Stimulated activated CD8-positive, alpha-beta memory T cell treated with anti-CD3 and anti-CD28 coated beads, Interleukin-12 subunit alpha, Interleukin-12 subunit beta, amount 100 ng/mL, for 1 hour (primary cell): Measurements from ENCODE around the gene ARL17B.
"Not testable (repeated sequence)": the region's sequence is repeated elsewhere in the genome, so short reads cannot be mapped to it uniquely, and the experiment has no call there.

Experiments
- DNase-seq: peaks from one replicate; pipeline ENCODE4 v3.0.0-alpha.2; 2020; ENCODE audit warnings: low read depth

The ARL17B gene

GRCh38 chr17:46290906-46291546, 70.5 kb downstream of the ARL17B start:
- DNase-seq, result not testable (repeated sequence)

DNA sequence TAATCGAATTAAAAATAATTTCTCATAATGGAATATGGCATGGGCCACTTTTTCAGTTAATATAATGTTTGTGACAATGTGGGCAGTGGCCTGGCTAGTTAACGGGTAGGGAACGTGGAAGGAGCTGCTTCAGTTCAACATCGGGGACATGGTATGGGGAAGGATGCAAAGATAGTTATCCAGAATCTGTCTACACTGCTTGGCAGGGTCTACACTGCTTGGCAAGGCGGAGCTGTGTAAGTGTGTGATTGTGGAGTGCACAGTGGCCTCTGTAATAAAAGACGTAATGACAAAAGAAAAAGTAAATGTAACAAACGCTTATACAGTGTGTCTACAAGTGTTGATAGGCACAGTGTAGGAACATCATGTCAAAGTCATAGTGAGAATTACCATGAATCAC, 74.0 kb downstream of the ARL17B start:
- not testable (repeated sequence) for DNase-seq

GRCh38 chr17:46286764-46287221, 74.8 kb downstream of the ARL17B start:
- peak; percentile 62 for DNase-seq

DNA sequence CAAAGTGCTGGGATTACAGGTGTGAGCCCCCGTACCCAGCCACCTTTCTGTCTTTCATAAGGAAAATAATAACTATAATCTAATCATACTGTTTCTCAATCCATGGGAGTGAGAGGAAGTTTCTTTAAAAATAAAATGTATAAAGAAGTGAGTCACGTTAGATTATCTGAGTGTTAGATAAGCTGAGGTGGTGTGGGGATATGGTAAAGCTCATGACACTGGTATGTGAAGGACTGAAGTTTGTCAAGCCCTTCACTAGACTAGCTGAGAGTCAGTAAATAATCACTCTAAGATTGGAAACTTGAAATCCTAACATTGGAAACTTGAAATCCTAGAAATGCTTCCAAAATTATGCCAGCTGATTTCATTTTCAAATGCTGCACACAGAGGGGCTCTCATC, 76.1 kb downstream of the ARL17B start:
- DNase-seq, result not testable (repeated sequence)

GRCh38 chr17:46284467-46284866, 77.1 kb downstream of the ARL17B start:
- DNase-seq, result not testable (repeated sequence)

GRCh38 chr17:46282635-46283034, 78.9 kb downstream of the ARL17B start:
- not testable (repeated sequence) for DNase-seq

- not testable (repeated sequence) for DNase-seq
These were observed 80.2 kb downstream of the ARL17B start for GRCh38 chr17:46281336-46281735.

DNA sequence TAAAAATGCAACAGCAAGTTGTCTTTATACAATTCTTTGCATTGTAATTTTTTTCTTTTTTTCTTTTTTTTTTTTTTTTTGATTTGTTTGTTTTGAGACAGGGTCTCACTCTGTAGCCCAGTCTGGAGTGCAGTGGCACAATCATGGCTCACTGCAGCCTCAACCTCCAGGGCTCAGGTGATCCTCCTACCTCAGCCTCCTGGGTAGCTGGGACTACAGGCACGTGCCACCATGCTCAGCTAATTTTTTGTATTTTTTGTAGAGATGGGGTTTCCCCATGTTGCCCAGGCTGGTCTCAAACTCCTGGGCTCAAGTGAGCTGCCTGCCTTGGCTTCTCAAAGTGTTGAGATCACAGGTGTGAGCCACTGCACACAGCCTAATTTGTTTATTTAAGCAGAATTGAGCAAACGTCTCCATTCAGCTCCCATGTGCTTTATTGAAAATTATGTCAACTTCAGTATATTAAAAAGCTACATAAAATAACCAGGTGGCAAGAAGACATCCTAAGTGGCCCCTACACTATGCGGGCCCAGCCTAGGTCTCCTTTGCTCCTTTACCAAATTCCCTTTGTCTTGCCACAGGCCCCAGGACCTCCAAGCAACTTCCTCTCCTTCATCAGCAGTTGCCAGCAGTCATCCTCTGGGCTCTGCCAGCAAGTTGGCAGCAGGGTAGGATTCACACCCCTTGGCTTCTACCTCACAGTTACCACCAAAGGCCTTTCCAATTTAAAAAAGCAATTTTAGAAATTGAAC, 84.7 kb downstream of the ARL17B start:
- not testable (repeated sequence) for DNase-seq

- no peak for DNase-seq
These were observed 87.3 kb downstream of the ARL17B start for GRCh38 chr17:46274238-46274637.

DNA sequence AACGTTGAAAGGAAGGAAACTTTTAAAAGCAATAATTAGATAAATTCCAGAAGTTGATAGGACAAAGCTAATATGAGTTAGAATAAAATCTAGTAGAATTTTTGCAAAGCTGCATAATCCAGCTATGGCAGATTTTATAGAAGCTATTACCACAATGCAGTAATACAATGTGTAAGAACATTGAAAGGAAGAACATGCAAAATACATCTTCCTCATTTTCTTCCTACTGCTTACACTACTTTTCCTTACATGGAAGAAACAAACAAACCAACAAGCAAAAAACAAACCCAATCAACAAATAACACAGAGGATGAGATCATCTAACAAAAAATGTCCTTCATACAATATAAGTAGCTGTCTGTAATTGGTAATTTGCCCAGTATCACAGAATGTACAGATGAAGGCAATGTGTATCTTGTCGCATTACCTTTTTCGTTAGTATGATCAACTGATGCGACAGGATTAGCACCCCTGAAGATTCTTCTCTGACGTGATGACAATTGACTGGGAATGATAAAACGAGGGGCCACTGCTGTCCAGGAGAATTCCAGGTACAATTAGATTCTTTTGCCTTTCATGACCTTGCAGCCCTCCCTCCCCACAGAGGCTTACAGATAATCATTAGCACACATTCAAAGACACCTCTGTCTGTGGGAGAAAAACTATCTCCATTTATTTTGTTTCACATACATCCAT, 87.9 kb downstream of the ARL17B start:
- no peak for DNase-seq

- DNase-seq, result no peak
These were observed 91.5 kb downstream of the ARL17B start for GRCh38 chr17:46270032-46270431.

GRCh38 chr17:46266656-46267544, 94.7 kb downstream of the ARL17B start:
- peak; percentile 75 for DNase-seq

DNA sequence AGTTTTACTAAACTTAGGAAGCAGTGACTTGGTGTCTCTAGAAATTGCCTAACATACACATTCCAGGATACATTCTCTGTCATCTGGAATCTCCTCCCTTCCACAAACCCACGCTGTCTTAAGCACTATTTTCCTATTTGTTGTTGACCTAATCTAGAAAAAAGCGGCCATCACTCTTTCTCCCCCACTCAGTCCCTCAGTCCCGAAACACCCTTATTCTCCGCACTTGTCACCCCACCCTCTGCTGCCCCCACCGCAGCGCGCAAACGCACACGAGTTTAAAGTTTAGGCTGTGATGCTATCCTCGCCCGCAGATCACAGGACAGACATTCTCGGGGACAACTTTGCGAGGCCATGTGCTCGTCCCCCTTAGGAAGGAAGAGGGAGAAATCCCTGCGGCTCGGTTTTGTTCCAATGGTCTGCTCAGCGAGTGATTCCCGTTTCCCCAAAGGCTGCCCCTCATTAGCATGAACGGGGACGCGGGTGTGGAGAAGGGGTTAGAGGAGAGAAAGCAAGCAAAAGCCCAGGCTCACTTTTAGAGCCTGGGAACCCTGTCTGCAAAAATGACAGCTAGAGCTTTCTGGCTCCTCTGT, 95.4 kb downstream of the ARL17B start:
- not testable (repeated sequence) for DNase-seq

DNA sequence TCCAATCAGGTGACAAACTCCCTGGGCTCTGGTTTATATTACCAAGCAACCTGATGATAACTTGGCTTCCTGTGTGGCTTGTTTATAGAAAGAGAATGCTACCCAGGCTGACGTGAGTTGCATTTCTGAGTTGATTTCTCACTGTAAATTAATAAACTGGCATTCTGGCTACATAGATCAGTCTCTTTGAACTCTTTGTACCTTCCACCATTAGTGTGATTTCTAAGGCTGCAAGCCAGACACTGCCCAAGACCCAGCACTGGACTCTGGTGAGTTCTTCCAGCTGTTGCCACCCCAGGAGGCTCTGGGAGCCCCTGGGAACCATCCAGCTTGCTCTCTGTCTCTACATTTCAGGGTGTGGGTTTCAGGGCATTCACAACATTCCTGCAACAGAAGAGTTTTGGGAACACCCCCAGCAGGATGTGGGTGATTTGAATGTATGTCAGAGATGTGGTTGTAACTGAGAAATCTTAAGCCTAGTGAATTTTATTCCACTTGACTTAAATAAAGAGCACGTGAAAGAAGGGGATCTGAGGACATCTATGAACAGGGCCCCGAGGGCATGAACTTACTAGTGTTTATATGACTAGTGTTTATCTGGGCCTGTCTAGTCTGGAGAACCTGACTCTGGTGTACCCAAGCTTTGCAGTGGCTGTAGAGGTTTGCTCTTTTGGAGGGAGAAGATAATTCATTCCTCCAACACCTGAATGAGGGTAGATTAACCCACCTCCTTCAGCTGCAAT, 96.9 kb downstream of the ARL17B start:
- no peak for DNase-seq

GRCh38 chr17:46262271-46262670, 99.3 kb downstream of the ARL17B start:
- DNase-seq, result no peak

- DNase-seq, result not testable (repeated sequence)
These were observed 101.5 kb downstream of the ARL17B start for GRCh38 chr17:46259845-46260661.

GRCh38 chr17:46256369-46256768, 105.2 kb downstream of the ARL17B start:
- DNase-seq, result not testable (repeated sequence)

DNA sequence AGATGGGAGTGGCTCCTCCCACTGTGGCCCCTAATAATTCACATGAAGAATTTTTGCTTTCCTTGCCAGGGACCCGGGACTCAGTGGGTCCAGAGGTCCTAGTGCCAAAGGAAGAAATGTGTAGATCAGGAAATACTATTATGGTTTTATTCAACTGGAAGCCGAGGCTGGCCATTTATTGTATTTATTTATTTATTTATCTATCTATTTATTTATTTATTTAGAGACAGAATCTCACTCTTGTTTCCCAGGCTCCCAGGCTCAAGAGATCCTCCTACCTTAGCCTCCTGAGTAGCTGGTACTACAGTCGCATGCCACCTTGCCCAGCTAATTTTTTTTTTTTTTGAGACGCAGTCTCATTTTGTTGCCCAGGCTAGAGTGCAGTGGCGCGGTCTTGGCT, 107.4 kb downstream of the ARL17B start:
- DNase-seq, result not testable (repeated sequence)

DNA sequence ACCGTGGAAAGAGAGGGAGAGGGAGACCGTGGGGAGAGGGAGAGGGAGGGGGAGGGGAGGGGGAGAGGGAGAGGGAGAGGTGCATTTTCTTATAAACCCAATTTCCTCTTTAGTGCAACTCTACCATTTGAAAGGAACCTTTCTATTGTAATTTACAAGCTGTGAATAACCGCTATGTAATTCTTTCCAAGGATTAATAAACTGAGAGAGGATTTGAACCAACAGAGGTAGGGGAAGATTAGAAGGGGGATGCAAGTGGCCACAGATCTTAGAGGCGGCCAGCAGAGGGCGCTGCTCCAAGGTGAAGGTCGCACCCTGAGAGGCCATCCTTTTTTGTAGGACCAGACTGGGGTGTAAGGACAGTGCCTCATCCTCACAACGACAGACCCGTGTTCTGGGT, 107.8 kb downstream of the ARL17B start:
- DNase-seq, result peak; percentile 71

DNA sequence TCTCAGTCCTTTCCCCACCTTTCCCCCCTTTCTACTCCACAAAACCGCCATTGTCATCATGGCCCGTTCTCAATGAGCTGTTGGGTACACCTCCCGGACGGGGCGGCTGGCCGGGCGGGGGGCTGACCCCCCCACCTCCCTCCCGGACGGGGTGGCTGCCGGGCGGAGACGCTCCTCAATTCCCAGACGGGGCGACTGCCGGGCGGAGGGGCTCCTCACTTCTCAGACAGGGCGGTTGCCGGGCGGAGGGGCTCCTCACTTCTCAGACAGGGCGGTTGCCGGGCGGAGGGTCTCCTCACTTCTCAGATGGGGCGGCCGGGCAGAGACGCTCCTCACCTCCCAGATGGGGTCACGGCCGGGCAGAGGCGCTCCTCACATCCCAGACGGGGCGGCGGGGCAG, 108.8 kb downstream of the ARL17B start:
- not testable (repeated sequence) for DNase-seq
